HL-60 (cell line): ENCODE results near the gene VTN.
A peak's percentile ranks its signal among the peaks of the same experiment; 100 is the strongest.

Source experiments
- DNase-seq, 2 experiments: peaks; one replicate each; pipeline ENCODE4 v3.0.0-alpha.2; 2010 to 2020; ENCODE audit warnings: low read depth in 1 of 2, low spot score in 1 of 2
- H3K27ac ChIP-seq: fragments of 250-450 bp; sonication (Bioruptor Pico); replicated peaks from 2 replicates; pipeline ENCODE4 v1.5.1; 2020; ENCODE audit warnings: mild to moderate bottlenecking, moderate library complexity
- H3K27me3 ChIP-seq: fragments of 250-450 bp; sonication (Bioruptor Pico); 2 replicates; pipeline ENCODE4 v1.5.1; 2021; ENCODE audit warnings: mild to moderate bottlenecking, moderate library complexity; ENCODE audit not compliant: insufficient read depth, poor library complexity, severe bottlenecking
- H3K4me3 ChIP-seq: replicated peaks from 2 replicates; pipeline ENCODE4 v1.5.1; 2011; ENCODE audit warnings: mild to moderate bottlenecking, control low read depth, low read length; ENCODE audit not compliant: insufficient read depth
- GABPA ChIP-seq: IDR thresholded peaks from 2 replicates; pipeline ENCODE4 v1.6.1; 2012; ENCODE audit warnings: low read depth
- POLR2AphosphoS5 ChIP-seq: IDR thresholded peaks from 2 replicates; pipeline ENCODE4 v1.6.1; 2012; ENCODE audit warnings: low read depth
- SPI1 ChIP-seq: IDR thresholded peaks from 2 replicates; pipeline ENCODE4 v1.6.1; 2012; ENCODE audit warnings: low read depth, mild to moderate bottlenecking, borderline replicate concordance
- TF ChIP-seq, protein P1 (sequence below): IDR thresholded peaks from one replicate; pipeline ENCODE4 v1.5.1; 2011; ENCODE audit warnings: low read length, control low read depth, inconsistent platforms; ENCODE audit not compliant: insufficient read depth
- TF ChIP-seq, protein P2 (sequence below): IDR thresholded peaks from 2 replicates; pipeline ENCODE4 v1.6.1; 2012; ENCODE audit warnings: low read depth; ENCODE audit not compliant: insufficient replicate concordance

Gene VTN

DNA sequence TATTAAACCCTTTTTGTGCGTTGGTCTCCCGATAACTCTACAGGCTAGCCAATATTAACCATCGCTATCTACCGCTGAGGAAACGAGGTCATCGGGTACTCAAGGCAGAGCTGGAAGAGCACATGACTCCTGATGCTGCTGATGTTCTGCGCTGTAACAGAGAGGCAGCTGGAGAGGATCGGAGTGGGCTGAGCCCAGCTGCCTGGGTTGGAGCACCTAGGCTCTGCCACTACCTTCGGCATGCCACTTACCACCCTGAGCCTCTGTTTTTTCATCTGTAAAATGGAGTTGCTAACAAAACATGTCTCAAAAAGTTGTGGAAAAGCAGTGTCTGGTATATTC lies 36.3 kb upstream of the VTN start:
- Histone ChIP-seq H3K27me3 (peaks cover 24% of the 10 kb centered on the region), H3K27ac (no peak overlapping the region), H3K4me3 (no peak overlapping the region)
- no peak for DNase-seq
- TF ChIP-seq GABPA (no peak), SPI1 (no peak), POLR2AphosphoS5 (no peak)
- TF ChIP-seq, protein P1, sequence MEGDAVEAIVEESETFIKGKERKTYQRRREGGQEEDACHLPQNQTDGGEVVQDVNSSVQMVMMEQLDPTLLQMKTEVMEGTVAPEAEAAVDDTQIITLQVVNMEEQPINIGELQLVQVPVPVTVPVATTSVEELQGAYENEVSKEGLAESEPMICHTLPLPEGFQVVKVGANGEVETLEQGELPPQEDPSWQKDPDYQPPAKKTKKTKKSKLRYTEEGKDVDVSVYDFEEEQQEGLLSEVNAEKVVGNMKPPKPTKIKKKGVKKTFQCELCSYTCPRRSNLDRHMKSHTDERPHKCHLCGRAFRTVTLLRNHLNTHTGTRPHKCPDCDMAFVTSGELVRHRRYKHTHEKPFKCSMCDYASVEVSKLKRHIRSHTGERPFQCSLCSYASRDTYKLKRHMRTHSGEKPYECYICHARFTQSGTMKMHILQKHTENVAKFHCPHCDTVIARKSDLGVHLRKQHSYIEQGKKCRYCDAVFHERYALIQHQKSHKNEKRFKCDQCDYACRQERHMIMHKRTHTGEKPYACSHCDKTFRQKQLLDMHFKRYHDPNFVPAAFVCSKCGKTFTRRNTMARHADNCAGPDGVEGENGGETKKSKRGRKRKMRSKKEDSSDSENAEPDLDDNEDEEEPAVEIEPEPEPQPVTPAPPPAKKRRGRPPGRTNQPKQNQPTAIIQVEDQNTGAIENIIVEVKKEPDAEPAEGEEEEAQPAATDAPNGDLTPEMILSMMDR, result no peak
- TF ChIP-seq, protein P2, sequence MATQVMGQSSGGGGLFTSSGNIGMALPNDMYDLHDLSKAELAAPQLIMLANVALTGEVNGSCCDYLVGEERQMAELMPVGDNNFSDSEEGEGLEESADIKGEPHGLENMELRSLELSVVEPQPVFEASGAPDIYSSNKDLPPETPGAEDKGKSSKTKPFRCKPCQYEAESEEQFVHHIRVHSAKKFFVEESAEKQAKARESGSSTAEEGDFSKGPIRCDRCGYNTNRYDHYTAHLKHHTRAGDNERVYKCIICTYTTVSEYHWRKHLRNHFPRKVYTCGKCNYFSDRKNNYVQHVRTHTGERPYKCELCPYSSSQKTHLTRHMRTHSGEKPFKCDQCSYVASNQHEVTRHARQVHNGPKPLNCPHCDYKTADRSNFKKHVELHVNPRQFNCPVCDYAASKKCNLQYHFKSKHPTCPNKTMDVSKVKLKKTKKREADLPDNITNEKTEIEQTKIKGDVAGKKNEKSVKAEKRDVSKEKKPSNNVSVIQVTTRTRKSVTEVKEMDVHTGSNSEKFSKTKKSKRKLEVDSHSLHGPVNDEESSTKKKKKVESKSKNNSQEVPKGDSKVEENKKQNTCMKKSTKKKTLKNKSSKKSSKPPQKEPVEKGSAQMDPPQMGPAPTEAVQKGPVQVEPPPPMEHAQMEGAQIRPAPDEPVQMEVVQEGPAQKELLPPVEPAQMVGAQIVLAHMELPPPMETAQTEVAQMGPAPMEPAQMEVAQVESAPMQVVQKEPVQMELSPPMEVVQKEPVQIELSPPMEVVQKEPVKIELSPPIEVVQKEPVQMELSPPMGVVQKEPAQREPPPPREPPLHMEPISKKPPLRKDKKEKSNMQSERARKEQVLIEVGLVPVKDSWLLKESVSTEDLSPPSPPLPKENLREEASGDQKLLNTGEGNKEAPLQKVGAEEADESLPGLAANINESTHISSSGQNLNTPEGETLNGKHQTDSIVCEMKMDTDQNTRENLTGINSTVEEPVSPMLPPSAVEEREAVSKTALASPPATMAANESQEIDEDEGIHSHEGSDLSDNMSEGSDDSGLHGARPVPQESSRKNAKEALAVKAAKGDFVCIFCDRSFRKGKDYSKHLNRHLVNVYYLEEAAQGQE, result no peak

DNA sequence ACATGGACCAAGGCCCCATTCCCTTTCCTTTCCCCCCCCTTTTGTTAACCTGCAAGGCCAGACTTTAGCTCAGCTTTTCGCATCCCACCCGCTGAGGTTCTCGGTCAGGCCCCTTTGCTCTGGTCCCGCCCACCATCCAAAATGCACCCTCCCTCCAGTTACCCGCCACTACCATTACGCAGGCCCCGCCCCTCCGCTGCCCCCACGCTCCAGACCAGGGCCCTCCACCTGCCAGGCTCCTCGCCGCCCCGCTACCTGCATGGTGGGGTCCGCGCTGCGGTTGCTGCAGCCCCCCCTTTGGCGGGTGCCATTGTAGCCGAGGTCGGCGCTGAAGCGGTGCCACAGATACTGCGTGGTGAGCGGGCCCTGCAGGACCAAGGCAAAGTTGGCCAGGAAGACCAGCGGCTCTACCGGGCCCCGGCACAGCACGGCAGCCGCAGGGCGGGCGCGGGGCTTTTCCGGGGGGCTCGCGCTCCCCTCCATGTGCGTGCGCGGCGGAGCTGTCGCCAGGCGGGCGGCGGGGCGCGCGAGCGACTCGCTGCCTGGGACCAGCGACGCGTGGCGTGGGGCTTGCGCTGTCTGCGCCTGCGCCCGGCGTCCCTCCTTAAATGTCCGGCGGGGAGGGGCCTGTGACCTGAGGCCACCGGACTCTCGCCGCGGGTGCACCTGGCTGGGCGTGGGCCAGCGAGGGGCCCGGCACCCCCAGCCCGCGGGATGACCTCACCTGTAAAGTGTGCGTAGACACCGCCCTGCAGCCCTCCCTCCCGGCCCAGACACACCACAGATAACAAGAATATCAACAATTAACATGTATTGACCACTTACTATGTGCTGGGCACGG lies 35.7 kb upstream of the VTN start, which contains the start of gene SLC46A1:
Gene SLC46A1, minus strand, starts transcription at position 581 of the 841 bp plus-strand sequence. Its CDS starts 98 bp downstream, at position 483.
- Histone ChIP-seq H3K27ac (no peak within 1 kb of the TSS), H3K4me3 (peak within 1 kb of the TSS; percentile 22), H3K27me3 (peaks cover 24% of the 10 kb centered on the region)
- TF ChIP-seq GABPA, result no peak
- no peak for DNase-seq

DNA sequence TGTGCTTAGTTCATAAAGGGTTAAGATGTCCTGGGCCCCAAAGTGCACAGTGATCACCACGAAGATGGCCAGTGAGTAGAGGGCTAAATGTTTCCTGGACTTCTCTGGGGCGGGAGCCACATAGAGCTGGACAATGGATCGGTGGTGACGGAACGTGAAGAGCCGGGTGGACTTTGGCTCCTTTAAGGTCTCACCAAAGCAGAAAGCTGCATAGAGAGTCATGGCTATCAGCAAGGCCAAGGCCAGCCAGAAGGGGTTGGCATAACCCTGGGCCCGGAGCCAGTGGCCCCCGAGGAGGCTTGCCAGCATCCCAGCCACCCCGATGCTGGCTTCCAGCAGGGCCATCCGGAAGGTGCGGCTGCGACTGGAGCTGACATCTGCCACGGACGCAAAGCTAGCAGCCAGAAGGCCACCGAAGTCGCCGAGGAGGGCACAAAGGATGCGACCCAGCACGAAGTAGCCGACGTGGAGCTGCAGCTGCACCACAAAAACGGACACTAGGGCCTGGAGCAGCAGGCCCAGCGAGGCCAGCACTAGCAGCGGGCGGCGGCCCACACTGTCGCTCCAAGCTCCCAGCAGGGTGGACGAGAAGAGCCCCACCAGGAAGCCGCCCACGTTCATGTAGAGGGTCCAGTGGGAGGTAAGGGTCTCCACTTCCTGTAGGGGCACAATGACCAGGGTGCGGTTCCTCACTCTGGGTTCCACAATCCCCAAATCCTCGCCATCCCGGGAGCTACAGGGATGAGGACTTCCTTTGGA lies 34.9 kb upstream of the VTN start:
- TF ChIP-seq POLR2AphosphoS5, result no peak
- no peak for TF ChIP-seq SPI1
- H3K27ac ChIP-seq, result no peak overlapping the region
- no peak for DNase-seq

DNA sequence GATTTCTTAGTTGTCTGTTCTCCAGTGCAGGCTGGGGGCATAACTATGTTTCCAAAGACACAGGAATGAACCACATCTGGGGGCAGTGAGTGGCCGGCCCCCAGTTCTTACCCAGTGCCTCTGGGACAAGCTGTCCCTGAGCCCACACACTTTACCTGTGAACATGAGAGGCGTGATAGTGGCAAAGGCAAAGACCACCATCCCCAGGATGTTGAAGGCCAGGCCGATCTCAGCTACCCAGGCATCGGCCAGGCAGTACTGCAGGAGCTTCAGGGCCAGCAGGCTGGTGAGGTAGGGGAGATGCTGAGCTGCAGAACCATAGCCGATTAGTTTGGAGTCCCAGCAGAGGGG lies 34.3 kb upstream of the VTN start:
- no peak overlapping the region for H3K4me3 ChIP-seq
- no peak for DNase-seq
- TF ChIP-seq, protein P2, result no peak
- TF ChIP-seq POLR2AphosphoS5 (no peak), GABPA (no peak), SPI1 (no peak)
- TF ChIP-seq, protein P1, result no peak
- H3K27ac ChIP-seq, result no peak overlapping the region
- H3K27me3 ChIP-seq, result peaks cover 24% of the 10 kb centered on the region

More for the DNA sequence above, 34.9 kb upstream of the VTN start:
- H3K4me3 ChIP-seq, result no peak overlapping the region
- peaks cover 24% of the 10 kb centered on the region for H3K27me3 ChIP-seq
